GM18508 (cell line): ENCODE data around the gene RFESD.
"Not testable (repeated sequence)": the region's sequence is repeated elsewhere in the genome, so short reads cannot be mapped to it uniquely, and the experiment has no call there.

Experiments
- ATAC-seq: cut with Tn5 transposase; IDR thresholded peaks from one replicate; pipeline ENCODE4 v1.9.1; 2021; ENCODE audit warnings: moderate number of reproducible peaks; ENCODE audit not compliant: insufficient read depth, unreplicated experiment

The RFESD gene

DNA sequence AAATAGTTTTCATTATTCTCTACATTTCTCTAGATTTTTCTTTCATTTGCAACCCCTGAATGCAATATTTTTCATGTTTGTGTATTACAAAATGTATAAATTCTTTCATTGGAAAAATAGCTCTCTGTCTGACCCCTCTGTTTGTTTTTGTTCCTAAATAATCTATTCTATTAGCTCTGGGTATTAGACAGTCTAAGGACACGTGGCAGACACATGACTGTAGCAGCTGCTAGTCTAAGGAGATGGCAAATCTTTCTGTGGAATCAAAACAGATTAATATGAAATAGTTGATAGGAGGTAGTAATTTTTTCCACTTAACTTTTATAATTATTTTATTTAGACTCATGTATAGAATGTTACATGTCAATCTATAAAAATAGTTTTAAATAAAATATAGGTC is 57.6 kb downstream of the RFESD start:
- no peak for ATAC-seq

DNA sequence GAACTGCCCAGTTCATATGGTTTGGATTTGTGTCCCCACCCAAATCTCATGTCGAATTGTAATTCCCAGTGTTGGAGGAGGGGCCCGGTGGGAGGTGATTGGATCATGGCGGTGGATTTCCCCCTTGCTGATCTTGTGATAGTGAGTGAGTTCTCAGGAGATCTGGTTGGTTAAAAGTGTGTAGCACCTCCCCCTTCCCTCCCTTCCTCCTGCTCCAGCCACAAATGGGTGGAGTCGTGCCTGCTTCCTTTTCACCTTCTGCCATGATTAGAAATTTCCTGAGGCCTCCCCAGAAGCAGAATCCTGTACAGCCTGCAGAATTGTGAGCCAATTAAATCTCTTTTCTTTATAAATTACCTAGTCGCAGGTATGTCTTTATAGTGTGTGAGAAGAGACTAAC is 59.6 kb downstream of the RFESD start:
- ATAC-seq, result not testable (repeated sequence)

DNA sequence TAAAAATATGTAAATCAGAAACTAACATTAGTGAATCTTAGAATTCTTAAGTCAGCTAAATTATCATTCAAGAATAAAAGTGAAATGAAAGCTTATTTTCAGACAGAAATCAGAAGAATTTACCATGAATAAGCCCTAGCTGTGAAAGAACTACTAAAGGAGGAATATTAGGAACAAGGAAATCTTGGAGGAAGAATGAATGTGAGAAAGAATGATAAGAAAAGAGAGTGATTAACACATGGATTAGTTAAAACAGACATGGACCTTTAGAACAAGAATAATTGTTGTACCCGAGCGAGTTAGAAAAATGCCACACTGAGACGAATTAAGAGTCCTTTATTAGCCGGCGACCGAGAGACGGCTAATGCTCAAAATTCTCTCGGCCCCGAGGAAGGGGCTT is 60.5 kb downstream of the RFESD start:
- no peak for ATAC-seq
